Upper lobe of right lung (tissue), 1 donor: ENCODE data around the gene IL23R. TPM values are rescaled to one million over a fixed set of nuclear protein-coding genes. Genes with fewer than 3 reads are reported as not detected.

Experiments
- ATAC-seq: fragments of 200-7000 bp; cut with Tn5 transposase; one replicate; pipeline ENCODE4 v1.9.1; 2020; ENCODE audit warnings: mild to moderate bottlenecking, moderate library complexity
- DNase-seq: peaks from one replicate; pipeline ENCODE4 v3.0.0-alpha.2; 2020
- H3K27ac ChIP-seq: fragments of 200-600 bp; one replicate; pipeline ENCODE4 v1.8.0; 2022
- H3K27me3 ChIP-seq: fragments of 200-600 bp; one replicate; pipeline ENCODE4 v1.8.0; 2022; ENCODE audit warnings: mild to moderate bottlenecking
- H3K36me3 ChIP-seq: fragments of 200-600 bp; one replicate; pipeline ENCODE4 v1.8.0; 2022
- H3K4me1 ChIP-seq: fragments of 200-600 bp; one replicate; pipeline ENCODE4 v1.8.0; 2022
- H3K4me3 ChIP-seq: fragments of 200-600 bp; one replicate; pipeline ENCODE4 v1.8.0; 2022; ENCODE audit warnings: mild to moderate bottlenecking
- H3K9me3 ChIP-seq: fragments of 200-600 bp; one replicate; pipeline ENCODE4 v1.8.0; 2022
- intact Hi-C: fragments of 100-400 bp; cut with DNase I; formaldehyde crosslinking; loops from one replicate; pipeline ENCODE4 v1.11.0; 2022
- total RNA-seq: library from RNA; stranded (reverse); fragmentation: NEBNext Ultra II Directional; extraction: Animal tissue kit (Norgen Biotek cat#: 25700); gene quantifications from one replicate; pipeline ENCODE4 v1.2.1, GENCODE V29; 2021
- TF ChIP-seq, protein P1 (sequence below): fragments of 200-600 bp; IDR thresholded peaks from one replicate; pipeline ENCODE4 v1.8.0; 2022; ENCODE audit warnings: antibody characterized with exemption
- donor health status: DM: no; HTN: yes; CAD: no; lungs with severe emphysema.

The IL23R gene
- total RNA-seq, 1 donor from 2014 or later: 0.20 TPM

DNA sequence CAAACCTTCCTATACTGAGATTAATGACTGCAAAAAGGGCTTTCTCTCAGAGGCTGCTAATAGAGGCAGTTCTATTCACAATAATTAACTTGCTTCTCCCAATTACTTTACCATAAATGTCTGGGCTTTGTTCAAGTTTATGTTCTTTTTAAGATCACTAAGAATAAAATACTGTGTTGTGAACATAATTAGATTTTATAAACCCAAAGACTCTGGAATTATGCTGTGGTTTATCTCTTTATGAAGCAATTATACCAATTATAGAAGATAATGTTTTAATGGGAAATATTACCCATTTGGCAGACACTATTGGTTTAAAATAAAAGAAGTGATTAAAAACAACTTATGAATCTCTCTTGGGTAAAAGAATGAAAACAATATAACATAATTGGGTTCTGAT is 97.9 kb downstream of the IL23R start:
- Histone ChIP-seq H3K4me1 (no peaks in the 10 kb centered on the region), H3K27ac (no peak overlapping the region), H3K4me3 (no peak overlapping the region), H3K9me3 (no peaks in the 10 kb centered on the region), H3K27me3 (no peaks in the 10 kb centered on the region), H3K36me3 (no peaks in the 10 kb centered on the region)
- intact Hi-C loops: no loop called here
- TF ChIP-seq, protein P1, sequence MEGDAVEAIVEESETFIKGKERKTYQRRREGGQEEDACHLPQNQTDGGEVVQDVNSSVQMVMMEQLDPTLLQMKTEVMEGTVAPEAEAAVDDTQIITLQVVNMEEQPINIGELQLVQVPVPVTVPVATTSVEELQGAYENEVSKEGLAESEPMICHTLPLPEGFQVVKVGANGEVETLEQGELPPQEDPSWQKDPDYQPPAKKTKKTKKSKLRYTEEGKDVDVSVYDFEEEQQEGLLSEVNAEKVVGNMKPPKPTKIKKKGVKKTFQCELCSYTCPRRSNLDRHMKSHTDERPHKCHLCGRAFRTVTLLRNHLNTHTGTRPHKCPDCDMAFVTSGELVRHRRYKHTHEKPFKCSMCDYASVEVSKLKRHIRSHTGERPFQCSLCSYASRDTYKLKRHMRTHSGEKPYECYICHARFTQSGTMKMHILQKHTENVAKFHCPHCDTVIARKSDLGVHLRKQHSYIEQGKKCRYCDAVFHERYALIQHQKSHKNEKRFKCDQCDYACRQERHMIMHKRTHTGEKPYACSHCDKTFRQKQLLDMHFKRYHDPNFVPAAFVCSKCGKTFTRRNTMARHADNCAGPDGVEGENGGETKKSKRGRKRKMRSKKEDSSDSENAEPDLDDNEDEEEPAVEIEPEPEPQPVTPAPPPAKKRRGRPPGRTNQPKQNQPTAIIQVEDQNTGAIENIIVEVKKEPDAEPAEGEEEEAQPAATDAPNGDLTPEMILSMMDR: no peak
- ATAC-seq: no peak
- no peak for DNase-seq

DNA sequence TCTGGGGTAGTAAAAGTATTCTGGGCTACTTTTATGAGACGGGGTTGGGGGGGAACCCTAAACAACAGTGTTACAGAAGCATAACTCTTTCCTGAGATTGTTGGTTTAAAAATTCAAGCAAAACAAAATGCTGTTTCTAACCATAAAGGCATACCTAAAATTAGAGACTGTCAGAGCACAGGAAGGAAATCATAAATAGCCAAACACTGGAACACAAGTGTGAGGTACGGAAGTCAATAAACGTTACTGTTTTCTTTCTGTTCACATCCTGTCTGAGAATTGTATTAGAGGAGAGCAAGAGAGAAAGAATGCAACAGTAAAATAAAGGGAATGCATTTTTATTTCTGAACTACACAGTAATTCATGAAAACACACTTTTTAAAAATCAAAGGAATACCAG is 98.6 kb downstream of the IL23R start:
- no peaks in the 10 kb centered on the region for H3K4me1 ChIP-seq
- DNase-seq (no peak), ATAC-seq (no peak)
- TF ChIP-seq, protein P1: no peak
- intact Hi-C loops: no loop called here
- H3K27ac ChIP-seq: no peak overlapping the region
- no peaks in the 10 kb centered on the region for H3K36me3 ChIP-seq
- H3K9me3 ChIP-seq: no peaks in the 10 kb centered on the region
- no peaks in the 10 kb centered on the region for H3K27me3 ChIP-seq
- H3K4me3 ChIP-seq: no peak overlapping the region

DNA sequence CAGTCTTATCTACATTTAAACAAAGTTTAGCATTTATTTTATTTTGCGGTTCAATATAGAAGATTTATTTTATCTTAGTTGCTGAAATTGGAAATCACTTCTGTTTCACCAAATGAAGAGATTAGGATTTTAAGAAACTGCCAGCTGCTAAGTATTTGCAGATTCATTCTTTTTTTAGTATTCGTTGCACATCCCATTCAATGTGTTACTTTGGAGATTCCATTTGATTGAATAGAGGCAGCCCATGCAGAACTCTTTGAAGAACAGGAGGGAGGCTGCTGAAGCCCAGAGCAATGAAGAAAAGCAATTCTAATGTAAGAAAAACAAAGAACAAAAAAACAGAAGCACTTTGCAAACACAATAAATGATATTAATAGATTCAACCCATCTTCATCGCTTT is 102.8 kb downstream of the IL23R start:
- intact Hi-C loops: no loop called here
- Histone ChIP-seq H3K4me3 (no peak overlapping the region), H3K36me3 (no peaks in the 10 kb centered on the region), H3K4me1 (no peaks in the 10 kb centered on the region), H3K27ac (no peak overlapping the region), H3K27me3 (no peaks in the 10 kb centered on the region), H3K9me3 (no peaks in the 10 kb centered on the region)
- no peak for DNase-seq
- TF ChIP-seq, protein P1: no peak
- no peak for ATAC-seq

DNA sequence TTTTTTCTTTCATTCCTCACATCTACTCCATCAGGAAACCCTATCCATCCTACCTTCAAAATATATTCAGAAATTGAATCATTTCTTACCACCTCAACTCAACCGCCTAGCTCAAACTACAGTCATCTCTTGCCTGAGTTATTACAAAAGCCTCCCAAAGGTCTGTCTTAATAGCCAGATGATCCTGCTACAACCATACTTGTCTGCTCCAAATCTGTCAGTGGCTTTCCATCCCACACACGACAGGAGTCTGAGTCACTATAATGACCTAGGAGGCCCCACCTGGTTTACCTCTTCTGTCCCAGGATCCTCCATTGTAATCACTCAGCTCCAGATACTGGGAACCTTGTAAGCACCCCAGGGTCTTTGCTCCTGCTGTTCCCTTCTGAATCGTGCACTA is 104.3 kb downstream of the IL23R start:
- intact Hi-C loops: no loop called here
- Histone ChIP-seq H3K9me3 (no peaks in the 10 kb centered on the region), H3K4me3 (no peak overlapping the region), H3K27ac (no peak overlapping the region), H3K4me1 (no peaks in the 10 kb centered on the region), H3K27me3 (no peaks in the 10 kb centered on the region), H3K36me3 (no peaks in the 10 kb centered on the region)
- TF ChIP-seq, protein P1: no peak
- ATAC-seq: no peak
- DNase-seq: no peak

DNA sequence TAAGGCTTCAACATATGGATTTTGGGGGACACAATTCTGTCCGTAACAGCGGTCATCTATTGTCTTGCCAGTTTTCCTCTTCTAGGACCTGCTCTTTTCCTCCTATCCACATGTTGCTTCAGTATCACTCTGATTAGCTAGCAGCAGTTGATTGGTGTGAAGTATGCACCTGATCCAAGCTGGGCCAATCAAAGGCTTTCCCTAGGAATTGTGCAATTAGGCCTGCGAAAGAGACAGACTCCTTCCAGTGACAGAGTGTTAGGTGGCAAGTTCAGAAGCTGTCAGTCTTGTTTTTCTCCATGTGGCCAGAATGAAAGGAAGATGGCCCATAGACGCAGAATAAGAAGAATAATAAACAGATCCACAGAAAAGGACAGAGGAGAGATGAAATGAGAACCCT is 107.3 kb downstream of the IL23R start:
- DNase-seq (no peak), ATAC-seq (no peak)
- intact Hi-C loops: no loop called here
- TF ChIP-seq, protein P1: no peak
- Histone ChIP-seq H3K36me3 (no peaks in the 10 kb centered on the region), H3K27ac (no peak overlapping the region), H3K4me1 (no peaks in the 10 kb centered on the region), H3K27me3 (no peaks in the 10 kb centered on the region), H3K4me3 (no peak overlapping the region), H3K9me3 (no peaks in the 10 kb centered on the region)

DNA sequence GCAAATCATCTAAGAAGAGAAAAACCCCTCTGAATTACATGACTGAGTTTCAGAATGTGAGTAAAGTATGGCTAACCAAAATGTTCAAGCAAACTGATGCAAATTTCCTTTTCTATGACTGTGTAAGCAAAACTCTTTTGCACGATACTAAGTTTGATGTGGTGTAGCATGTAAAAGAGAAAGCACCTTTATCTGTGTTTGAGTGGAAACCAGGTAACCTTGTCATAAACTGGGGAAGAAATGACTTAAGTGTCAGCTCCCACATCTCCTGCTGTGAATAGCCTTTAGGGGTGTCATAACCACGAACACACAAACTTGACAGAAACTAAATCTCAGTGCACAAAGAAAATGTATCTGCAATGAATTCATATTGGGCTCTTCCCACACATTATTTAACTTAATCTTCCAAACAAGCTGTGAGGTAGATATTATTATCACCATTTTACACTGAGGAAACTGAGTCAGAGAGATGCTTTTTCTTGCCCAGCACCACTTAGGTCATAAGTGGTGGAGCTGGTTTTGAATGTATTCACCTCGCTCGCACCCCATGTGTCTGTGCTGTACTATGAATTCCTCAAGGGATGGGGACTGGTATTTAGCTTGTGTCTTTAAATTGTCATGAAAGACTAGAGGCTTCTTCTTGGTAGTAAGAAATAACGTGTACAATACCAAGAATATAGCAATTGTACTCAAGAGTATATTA is 108.5 kb downstream of the IL23R start:
- TF ChIP-seq, protein P1: no peak
- ATAC-seq (no peak), DNase-seq (no peak)
- no peaks in the 10 kb centered on the region for H3K4me1 ChIP-seq
- intact Hi-C loops: no loop called here
- no peak overlapping the region for H3K4me3 ChIP-seq
- H3K9me3 ChIP-seq: no peaks in the 10 kb centered on the region
- no peaks in the 10 kb centered on the region for H3K36me3 ChIP-seq
- H3K27me3 ChIP-seq: no peaks in the 10 kb centered on the region
- H3K27ac ChIP-seq: no peak overlapping the region
